HEK293 (cell line): ENCODE measurements around the gene HMG20B.

ENCODE experiments used
- CTCF ChIA-PET: fragments of 350-600 bp; formaldehyde crosslinking; extraction: SDS; loops from one replicate; lab custom pipeline; 2021; ENCODE audit warnings: antibody characterized with exemption; lab: Yijun Ruan, JAX
- POLR2A ChIA-PET: fragments of 300-600 bp; formaldehyde crosslinking; extraction: SDS; loops from one replicate; lab custom pipeline; 2020; ENCODE audit warnings: antibody characterized with exemption, inconsistent platforms; lab: Yijun Ruan, JAX
- H3K27ac ChIP-seq: fragments of 200-500 bp; sonication (Bioruptor generic); 2 replicates; pipeline ENCODE4 v1.5.1; 2014; ENCODE audit warnings: low read depth, low read length, control low read depth, inconsistent platforms; ENCODE audit errors: extremely low read depth
- H3K36me3 ChIP-seq, 2 experiments: fragments of 200-500 bp in 1 of 2; sonication (Bioruptor generic) in 1 of 2; 1 replicate in 1 of 2; 2 replicates in 1 of 2; pipeline ENCODE4 v1.5.1; 2014 to 2017; ENCODE audit warnings: inconsistent platforms in 2 of 2, low read length in 2 of 2; ENCODE audit not compliant: control insufficient read depth in 2 of 2, insufficient read depth in 1 of 2
- H3K4me1 ChIP-seq: fragments of 200-500 bp; sonication (Bioruptor generic); 2 replicates; pipeline ENCODE4 v1.5.1; 2014; ENCODE audit warnings: mild to moderate bottlenecking, low read length, inconsistent platforms; ENCODE audit not compliant: control insufficient read depth, insufficient read depth
- H3K4me3 ChIP-seq: 2 replicates; pipeline ENCODE4 v1.5.1; 2011; ENCODE audit warnings: low read depth, mild to moderate bottlenecking, control low read depth, low read length, moderate library complexity
- H3K9me3 ChIP-seq: fragments of 200-500 bp; sonication (Bioruptor generic); 2 replicates; pipeline ENCODE4 v1.5.1; 2014; ENCODE audit warnings: low read depth, low read length, inconsistent platforms; ENCODE audit not compliant: control insufficient read depth, insufficient read depth
- GLIS2 ChIP-seq: fragments of 450-650 bp; formaldehyde crosslinking; IDR thresholded peaks from 2 replicates; pipeline ENCODE4 v1.5.1; 2016; ENCODE audit warnings: missing biosample characterization, missing genetic modification characterization
- KLF1 ChIP-seq: fragments of 450-650 bp; formaldehyde crosslinking; IDR thresholded peaks from 2 replicates; pipeline ENCODE4 v1.5.1; 2016; ENCODE audit warnings: missing biosample characterization, missing genetic modification characterization
- KLF8 ChIP-seq: fragments of 450-650 bp; formaldehyde crosslinking; IDR thresholded peaks from 2 replicates; pipeline ENCODE4 v1.5.1; 2016; ENCODE audit warnings: missing biosample characterization, missing genetic modification characterization
- SP7 ChIP-seq: fragments of 450-650 bp; formaldehyde crosslinking; IDR thresholded peaks from 2 replicates; pipeline ENCODE4 v1.5.1; 2016; ENCODE audit warnings: missing biosample characterization, missing genetic modification characterization
- ZBTB6 ChIP-seq: fragments of 450-650 bp; formaldehyde crosslinking; IDR thresholded peaks from 2 replicates; pipeline ENCODE4 v1.5.1; 2017; ENCODE audit warnings: missing biosample characterization, missing genetic modification characterization
- ZIC2 ChIP-seq: fragments of 450-650 bp; formaldehyde crosslinking; IDR thresholded peaks from 2 replicates; pipeline ENCODE4 v1.5.1; 2016; ENCODE audit warnings: missing biosample characterization, missing genetic modification characterization
- ZNF138 ChIP-seq: fragments of 450-650 bp; formaldehyde crosslinking; IDR thresholded peaks from 2 replicates; pipeline ENCODE4 v1.5.1; 2016; ENCODE audit warnings: missing biosample characterization, missing genetic modification characterization, borderline replicate concordance
- ZNF16 ChIP-seq: fragments of 450-650 bp; formaldehyde crosslinking; IDR thresholded peaks from 2 replicates; pipeline ENCODE4 v1.5.1; 2016; ENCODE audit warnings: low read depth, missing biosample characterization, missing genetic modification characterization
- ZNF174 ChIP-seq: fragments of 450-650 bp; formaldehyde crosslinking; IDR thresholded peaks from 2 replicates; pipeline ENCODE4 v1.5.0; 2017; ENCODE audit warnings: missing biosample characterization, mild to moderate bottlenecking, missing genetic modification characterization
- ZNF324 ChIP-seq: fragments of 450-650 bp; formaldehyde crosslinking; IDR thresholded peaks from 2 replicates; pipeline ENCODE4 v1.5.1; 2016; ENCODE audit warnings: missing biosample characterization, missing genetic modification characterization
- ZNF394 ChIP-seq: fragments of 450-650 bp; formaldehyde crosslinking; IDR thresholded peaks from 2 replicates; pipeline ENCODE4 v1.5.1; 2016; ENCODE audit warnings: missing biosample characterization, missing genetic modification characterization, mild to moderate bottlenecking, moderate library complexity, borderline replicate concordance
- ZNF423 ChIP-seq: fragments of 450-650 bp; formaldehyde crosslinking; IDR thresholded peaks from 2 replicates; pipeline ENCODE4 v1.5.1; 2016; ENCODE audit warnings: missing biosample characterization, missing genetic modification characterization
- ZNF501 ChIP-seq: fragments of 450-650 bp; formaldehyde crosslinking; IDR thresholded peaks from 2 replicates; pipeline ENCODE4 v1.5.1; 2016; ENCODE audit warnings: missing biosample characterization, missing genetic modification characterization
- ZNF580 ChIP-seq: fragments of 450-650 bp; formaldehyde crosslinking; IDR thresholded peaks from 2 replicates; pipeline ENCODE4 v1.5.1; 2016; ENCODE audit warnings: missing biosample characterization, missing genetic modification characterization
- ZNF585B ChIP-seq: fragments of 450-650 bp; formaldehyde crosslinking; IDR thresholded peaks from 2 replicates; pipeline ENCODE4 v1.5.1; 2016; ENCODE audit warnings: missing biosample characterization, missing genetic modification characterization
- ZNF600 ChIP-seq: fragments of 450-650 bp; formaldehyde crosslinking; IDR thresholded peaks from 2 replicates; pipeline ENCODE4 v1.5.1; 2016; ENCODE audit warnings: missing biosample characterization, missing genetic modification characterization
- ZNF654 ChIP-seq: fragments of 450-650 bp; formaldehyde crosslinking; IDR thresholded peaks from 2 replicates; pipeline ENCODE4 v1.5.1; 2016; ENCODE audit warnings: low read depth, missing biosample characterization, missing genetic modification characterization
- ZNF707 ChIP-seq: fragments of 450-650 bp; formaldehyde crosslinking; IDR thresholded peaks from 2 replicates; pipeline ENCODE4 v1.5.1; 2016; ENCODE audit warnings: missing biosample characterization, missing genetic modification characterization
- ZNF837 ChIP-seq: fragments of 450-650 bp; formaldehyde crosslinking; IDR thresholded peaks from 2 replicates; pipeline ENCODE4 v1.5.1; 2016; ENCODE audit warnings: missing biosample characterization, missing genetic modification characterization

HMG20B gene

GRCh38 chr19:3575260-3575741 is 2.6 kb downstream of the HMG20B start (continued):
- TF ChIP-seq ZNF654 (tag by site-specific recombination) (peak; percentile 46), ZNF585B (tag by site-specific recombination) (no peak), SP7 (0 out of 2 replicates have a peak, but pooled peaks have one; percentile 17), KLF8 (peak; percentile 87; the same call in 1 of the 2 replicates), ZNF707 (no peak), ZNF16 (peak; percentile 99), ZNF394 (tag by site-specific recombination) (peak; percentile 92), ZNF580 (tag by site-specific recombination) (peak; percentile 77; the same call in 1 of the 2 replicates), ZNF837 (tag by site-specific recombination) (no peak)

GRCh38 chr19:3575949-3576673 is 3.4 kb downstream of the HMG20B start:
- no peak overlapping the region for H3K27ac ChIP-seq
- CTCF ChIA-PET = interaction anchor here (0.5 to 2.4 kb wide), 7 partner anchors 10 to 1250 kb away, joined by 3 to 6 read pairs (median 5); partner anchors contain the start of genes GIPC3 and MFSD12

GRCh38 chr19:3576696-3577443 is 4.1 kb downstream of the HMG20B start:
- no peak overlapping the region for H3K4me3 ChIP-seq

More at GRCh38 chr19:3575949-3576673, 3.4 kb downstream of the HMG20B start:
- Histone ChIP-seq H3K4me3 (no peak overlapping the region), H3K36me3 (peaks cover 9 to 19% of the 10 kb centered on the region in 2 experiments; a peak in 2 of 3 replicates), H3K9me3 (no peaks in the 10 kb centered on the region), H3K4me1 (no peaks in the 10 kb centered on the region)
- POLR2A ChIA-PET = no interaction called here
- 0 out of 2 replicates have a peak, but pooled peaks have one; percentile 11 for TF ChIP-seq ZIC2
- TF ChIP-seq ZNF324 = no peak

GRCh38 chr19:3577723-3578344 is 5.1 kb downstream of the HMG20B start:
- ChIA-PET POLR2A (interaction anchor here (0.6 kb wide), 1 partner anchor 23 kb away, joined by 7 read pairs; no protein-coding TSS in a partner anchor), CTCF (no interaction called here)
- Histone ChIP-seq H3K36me3 (peaks cover 9 to 19% of the 10 kb centered on the region in 2 experiments; a peak in 2 of 3 replicates), H3K9me3 (no peaks in the 10 kb centered on the region), H3K4me3 (no peak overlapping the region), H3K27ac (no peak overlapping the region), H3K4me1 (no peaks in the 10 kb centered on the region)
- TF ChIP-seq KLF8 = peak; percentile 54; the same call in 1 of the 2 replicates
- TF ChIP-seq KLF1 = peak; percentile 40; the same call in 1 of the 2 replicates
- no peak for TF ChIP-seq ZNF138 (tag by site-specific recombination)

More at GRCh38 chr19:3576696-3577443, 4.1 kb downstream of the HMG20B start:
- CTCF ChIA-PET = interaction anchor here (0.5 to 2.4 kb wide), 2 partner anchors 9 to 277 kb away, joined by 5 to 6 read pairs; partner anchors contain the start of gene GIPC3
- no peaks in the 10 kb centered on the region for H3K9me3 ChIP-seq
- H3K36me3 ChIP-seq = peaks cover 9 to 19% of the 10 kb centered on the region in 2 experiments; a peak in 2 of 3 replicates
- no peaks in the 10 kb centered on the region for H3K4me1 ChIP-seq
- TF ChIP-seq KLF8 (peak; percentile 83), ZNF501 (tag by site-specific recombination) (no peak), ZNF174 (tag by site-specific recombination) (no peak), KLF1 (peak; percentile 50; the same call in 1 of the 2 replicates), ZNF423 (tag by site-specific recombination) (no peak), GLIS2 (tag by site-specific recombination) (no peak), ZNF600 (peak; percentile 49), ZBTB6 (tag by site-specific recombination) (0 out of 2 replicates have a peak, but pooled peaks have one; percentile 23)
- POLR2A ChIA-PET = no interaction called here
- no peak overlapping the region for H3K27ac ChIP-seq
